Parathyroid adenoma (tissue), 2 donors: Measurements from ENCODE around the gene LRRC4C.

Source experiments
- H2AFZ ChIP-seq: fragments of 300-600 bp; sonication (generic); one replicate; pipeline ENCODE4 v1.7.0; 2017; ENCODE audit warnings: antibody characterized with exemption, mild to moderate bottlenecking
- H3K27ac ChIP-seq: fragments of 300-600 bp; sonication (generic); one replicate; pipeline ENCODE4 v1.7.0; 2017
- H3K27me3 ChIP-seq: fragments of 300-600 bp; sonication (generic); one replicate; pipeline ENCODE4 v1.7.0; 2017; ENCODE audit warnings: low read length; ENCODE audit not compliant: control insufficient read depth, insufficient read depth
- H3K36me3 ChIP-seq: fragments of 300-600 bp; sonication (generic); one replicate; pipeline ENCODE4 v1.7.0; 2017; ENCODE audit warnings: low read length; ENCODE audit not compliant: control insufficient read depth, insufficient read depth
- H3K4me1 ChIP-seq: fragments of 300-600 bp; sonication (generic); one replicate; pipeline ENCODE4 v1.7.0; 2017; ENCODE audit warnings: control low read depth
- H3K4me2 ChIP-seq: fragments of 300-600 bp; sonication (generic); one replicate; pipeline ENCODE4 v1.7.0; 2017; ENCODE audit warnings: low read length
- H3K4me3 ChIP-seq: fragments of 300-600 bp; sonication (generic); one replicate; pipeline ENCODE4 v1.7.0; 2017; ENCODE audit warnings: low read depth, low read length
- H3K79me2 ChIP-seq: fragments of 300-600 bp; sonication (generic); one replicate; pipeline ENCODE4 v1.7.0; 2017; ENCODE audit warnings: control low read depth
- H3K9ac ChIP-seq: fragments of 300-600 bp; sonication (generic); one replicate; pipeline ENCODE4 v1.7.0; 2017; ENCODE audit warnings: mild to moderate bottlenecking
- H3K9me3 ChIP-seq: fragments of 300-600 bp; sonication (generic); one replicate; pipeline ENCODE4 v1.7.0; 2017; ENCODE audit warnings: low read length; ENCODE audit not compliant: control insufficient read depth
- CTCF ChIP-seq: fragments of 300-600 bp; sonication (generic); IDR thresholded peaks from one replicate; pipeline ENCODE4 v1.7.0; 2017; ENCODE audit warnings: antibody characterized with exemption, mild to moderate bottlenecking
- donor health status: primary hyperparathyroidism.

Gene LRRC4C

GRCh38 chr11:40161854-40162410, 1297.5 kb downstream of the LRRC4C start:
- TF ChIP-seq CTCF: no peak
- no peaks in the 10 kb centered on the region for H3K36me3 ChIP-seq
- no peaks in the 10 kb centered on the region for H3K79me2 ChIP-seq
- H3K4me1 ChIP-seq: no peaks in the 10 kb centered on the region
- H3K9me3 ChIP-seq: no peaks in the 10 kb centered on the region
- H3K4me3 ChIP-seq: no peak overlapping the region
- H3K4me2 ChIP-seq: no peak overlapping the region
- H2AFZ ChIP-seq: no peak overlapping the region
- no peaks in the 10 kb centered on the region for H3K27me3 ChIP-seq
- no peak overlapping the region for H3K9ac ChIP-seq
- H3K27ac ChIP-seq: no peak overlapping the region

- Histone ChIP-seq H3K9me3 (no peaks in the 10 kb centered on the region), H3K79me2 (no peaks in the 10 kb centered on the region), H2AFZ (no peak overlapping the region), H3K4me2 (no peak overlapping the region), H3K36me3 (no peaks in the 10 kb centered on the region), H3K4me3 (no peak overlapping the region), H3K4me1 (no peaks in the 10 kb centered on the region), H3K27me3 (no peaks in the 10 kb centered on the region), H3K27ac (no peak overlapping the region), H3K9ac (no peak overlapping the region)
- no peak for TF ChIP-seq CTCF
These were observed 1299.0 kb downstream of the LRRC4C start for GRCh38 chr11:40160418-40160817.

GRCh38 chr11:40149721-40150120, 1309.7 kb downstream of the LRRC4C start:
- no peak overlapping the region for H3K27ac ChIP-seq
- H2AFZ ChIP-seq: no peak overlapping the region
- TF ChIP-seq CTCF: no peak
- H3K9me3 ChIP-seq: no peaks in the 10 kb centered on the region
- no peaks in the 10 kb centered on the region for H3K4me1 ChIP-seq
- H3K4me3 ChIP-seq: no peak overlapping the region
- H3K36me3 ChIP-seq: no peaks in the 10 kb centered on the region
- no peak overlapping the region for H3K4me2 ChIP-seq
- no peaks in the 10 kb centered on the region for H3K27me3 ChIP-seq
- no peaks in the 10 kb centered on the region for H3K79me2 ChIP-seq
- no peak overlapping the region for H3K9ac ChIP-seq

- no peak overlapping the region for H3K9ac ChIP-seq
- H3K27ac ChIP-seq: no peak overlapping the region
- no peaks in the 10 kb centered on the region for H3K9me3 ChIP-seq
- no peaks in the 10 kb centered on the region for H3K36me3 ChIP-seq
- H3K4me3 ChIP-seq: no peak overlapping the region
- H3K79me2 ChIP-seq: no peaks in the 10 kb centered on the region
- H3K27me3 ChIP-seq: no peaks in the 10 kb centered on the region
- no peaks in the 10 kb centered on the region for H3K4me1 ChIP-seq
- H2AFZ ChIP-seq: no peak overlapping the region
- H3K4me2 ChIP-seq: no peak overlapping the region
- TF ChIP-seq CTCF: no peak
These were observed 1318.9 kb downstream of the LRRC4C start for GRCh38 chr11:40140560-40140959.

GRCh38 chr11:40139536-40139935, 1319.9 kb downstream of the LRRC4C start:
- H3K9me3 ChIP-seq: no peaks in the 10 kb centered on the region
- no peaks in the 10 kb centered on the region for H3K27me3 ChIP-seq
- H3K79me2 ChIP-seq: no peaks in the 10 kb centered on the region
- no peak for TF ChIP-seq CTCF
- no peak overlapping the region for H3K4me3 ChIP-seq
- no peaks in the 10 kb centered on the region for H3K4me1 ChIP-seq
- H2AFZ ChIP-seq: no peak overlapping the region
- H3K9ac ChIP-seq: no peak overlapping the region
- H3K36me3 ChIP-seq: no peaks in the 10 kb centered on the region
- H3K4me2 ChIP-seq: no peak overlapping the region
- no peak overlapping the region for H3K27ac ChIP-seq
